Measurements from ENCODE around the gene MZT2B.
"Not testable (repeated sequence)": the region's sequence is repeated elsewhere in the genome, so short reads cannot be mapped to it uniquely, and the experiment has no call there.

GRCh38 chr2:130202518-130202917 lies 20.5 kb downstream of the MZT2B start:
- not testable (repeated sequence) for TF ChIP-seq CTCF (conservative IDR thresholded peaks at IDR 0.05; ENCODE audit: low read depth, low read length); EZH2 (IDR thresholded peaks at IDR 0.05; ENCODE audit: borderline replicate concordance, low read depth, low read length, poor library complexity, severe bottlenecking)
